Ishikawa (cell line): ENCODE results near the gene FOXA3.
A peak's percentile ranks its signal among the peaks of the same experiment; 100 is the strongest.

Source experiments
- CEBPB ChIP-seq: IDR thresholded peaks from 2 replicates; pipeline ENCODE4 v1.6.1; 2012
- CREB1 ChIP-seq: IDR thresholded peaks from 2 replicates; pipeline ENCODE4 v1.6.1; 2012; ENCODE audit warnings: low read depth
- EGR1 ChIP-seq: IDR thresholded peaks from 2 replicates; pipeline ENCODE4 v1.6.1; 2012
- EP300 ChIP-seq: IDR thresholded peaks from 2 replicates; pipeline ENCODE4 v1.6.1; 2012; ENCODE audit warnings: borderline replicate concordance
- FOXM1 ChIP-seq: IDR thresholded peaks from 2 replicates; pipeline ENCODE4 v1.6.1; 2012; ENCODE audit warnings: low read depth, borderline replicate concordance
- NFIC ChIP-seq: IDR thresholded peaks from 2 replicates; pipeline ENCODE4 v1.6.1; 2012
- RAD21 ChIP-seq: IDR thresholded peaks from 2 replicates; pipeline ENCODE4 v1.6.1; 2012; ENCODE audit warnings: low read depth
- TAF1 ChIP-seq: IDR thresholded peaks from 2 replicates; pipeline ENCODE4 v1.6.1; 2012; ENCODE audit warnings: low read depth, mild to moderate bottlenecking
- TCF12 ChIP-seq: IDR thresholded peaks from 2 replicates; pipeline ENCODE4 v1.6.1; 2012; ENCODE audit warnings: low read depth
- TEAD4 ChIP-seq: IDR thresholded peaks from 2 replicates; pipeline ENCODE4 v1.6.1; 2012
- YY1 ChIP-seq: IDR thresholded peaks from 2 replicates; pipeline ENCODE4 v1.6.1; 2012; ENCODE audit warnings: low read depth
- ZBTB7A ChIP-seq: IDR thresholded peaks from 2 replicates; pipeline ENCODE4 v1.6.1; 2012; ENCODE audit warnings: low read depth
- TF ChIP-seq, protein P1 (sequence below): IDR thresholded peaks from 2 replicates; pipeline ENCODE4 v1.6.1; 2012
- TF ChIP-seq, protein P2 (sequence below): IDR thresholded peaks from 2 replicates; pipeline ENCODE4 v1.6.1; 2012
- TF ChIP-seq, protein P3 (sequence below): IDR thresholded peaks from 2 replicates; pipeline ENCODE4 v1.6.1; 2012; ENCODE audit warnings: low read depth, mild to moderate bottlenecking

The FOXA3 gene

DNA sequence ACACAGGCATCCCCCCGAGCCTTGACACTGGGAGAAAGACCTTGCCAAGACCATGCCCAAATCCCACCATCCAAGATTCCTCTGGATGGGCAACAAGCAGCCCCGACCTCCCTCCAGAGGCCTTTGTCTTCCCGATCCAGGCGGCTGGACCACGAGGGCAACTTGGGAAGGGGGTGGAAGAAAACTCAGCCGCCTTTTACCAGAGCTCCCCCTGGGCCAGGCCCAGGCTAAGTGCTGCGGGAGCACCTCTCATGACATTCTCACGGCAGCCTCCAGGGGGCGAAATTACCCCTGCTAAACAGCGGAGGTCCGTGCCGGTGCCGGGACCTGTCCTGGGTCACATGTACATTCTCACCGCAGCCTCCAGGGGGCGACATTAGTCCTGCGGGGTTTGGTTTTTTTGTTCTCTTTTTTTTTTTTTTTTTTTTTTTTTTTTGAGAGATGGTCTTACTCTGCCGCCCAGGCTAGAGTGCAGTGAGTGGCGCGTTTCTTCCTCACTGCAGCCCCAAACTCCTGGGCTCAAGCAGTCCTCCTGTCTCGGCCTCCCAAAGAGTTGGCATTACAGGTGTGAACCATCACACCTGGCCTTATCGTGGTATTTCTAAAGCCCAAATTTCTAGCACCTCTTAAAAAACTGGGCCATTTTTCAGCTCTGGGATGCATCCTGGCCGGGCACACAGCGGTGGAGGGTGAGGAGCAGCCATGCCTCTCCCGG is 47.0 kb upstream of the FOXA3 start:
- no peak for TF ChIP-seq TEAD4
- TF ChIP-seq YY1 = no peak
- TF ChIP-seq CEBPB = no peak
- TF ChIP-seq FOXM1 = no peak
- no peak for TF ChIP-seq EGR1
- no peak for TF ChIP-seq TCF12
- TF ChIP-seq, protein P1, sequence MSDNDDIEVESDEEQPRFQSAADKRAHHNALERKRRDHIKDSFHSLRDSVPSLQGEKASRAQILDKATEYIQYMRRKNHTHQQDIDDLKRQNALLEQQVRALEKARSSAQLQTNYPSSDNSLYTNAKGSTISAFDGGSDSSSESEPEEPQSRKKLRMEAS = peak; percentile 70
- TF ChIP-seq, protein P2, sequence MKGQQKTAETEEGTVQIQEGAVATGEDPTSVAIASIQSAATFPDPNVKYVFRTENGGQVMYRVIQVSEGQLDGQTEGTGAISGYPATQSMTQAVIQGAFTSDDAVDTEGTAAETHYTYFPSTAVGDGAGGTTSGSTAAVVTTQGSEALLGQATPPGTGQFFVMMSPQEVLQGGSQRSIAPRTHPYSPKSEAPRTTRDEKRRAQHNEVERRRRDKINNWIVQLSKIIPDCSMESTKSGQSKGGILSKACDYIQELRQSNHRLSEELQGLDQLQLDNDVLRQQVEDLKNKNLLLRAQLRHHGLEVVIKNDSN = peak; percentile 87
- TF ChIP-seq RAD21 = peak; percentile 81
- TF ChIP-seq EP300 = no peak

DNA sequence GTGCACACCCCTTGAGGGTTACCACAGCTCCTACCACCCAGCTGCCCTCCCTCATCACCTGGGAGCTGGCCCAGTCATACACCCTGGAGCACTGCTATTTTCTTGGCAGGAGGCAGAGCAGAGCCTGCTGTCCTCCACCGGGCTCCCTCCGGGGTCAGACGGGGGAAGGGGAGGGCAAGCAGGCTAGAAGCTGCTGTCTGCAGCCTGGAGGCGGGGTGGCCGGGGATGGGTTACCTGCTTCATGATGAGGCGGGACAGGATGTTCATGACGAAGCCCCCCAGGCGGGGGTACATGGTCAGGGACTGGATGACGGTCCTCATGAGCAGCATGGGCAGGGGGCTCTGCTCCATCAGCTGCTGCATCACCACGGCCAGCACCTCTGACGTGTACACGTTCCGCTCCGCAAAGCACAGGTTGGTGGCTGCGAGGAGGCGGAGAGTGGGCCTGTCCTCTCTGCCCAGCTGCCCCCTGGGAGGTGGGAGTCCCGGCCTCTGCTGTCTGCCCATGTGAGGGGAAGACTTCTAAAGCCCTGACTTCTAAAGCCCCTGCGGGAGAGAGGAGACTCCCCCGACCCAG is 46.3 kb upstream of the FOXA3 start:
- TF ChIP-seq ZBTB7A (peak; percentile 41; the same call in 1 of the 2 replicates), TEAD4 (no peak)

DNA sequence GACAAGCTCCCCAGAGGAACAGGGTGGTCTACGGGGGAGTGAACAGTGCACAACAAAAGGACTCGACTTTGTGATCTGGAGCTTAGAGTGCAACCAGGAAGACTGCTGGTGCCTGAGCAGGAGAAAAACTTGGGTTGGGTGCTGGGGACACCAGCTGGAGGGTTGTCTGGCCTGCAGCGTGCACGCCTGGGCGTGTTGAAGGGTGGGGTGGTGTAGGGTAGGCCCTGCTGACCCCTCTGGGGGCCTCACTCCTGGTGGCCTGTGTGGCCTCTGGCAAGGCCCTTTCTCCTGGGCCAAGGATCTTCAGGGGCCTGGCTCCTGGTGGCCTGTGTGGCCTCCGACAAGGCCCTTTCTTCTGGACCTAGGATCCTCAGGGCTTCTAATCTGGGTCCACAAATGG is 44.4 kb upstream of the FOXA3 start:
- TF ChIP-seq CREB1 (no peak), YY1 (no peak), TAF1 (no peak), NFIC (no peak), TCF12 (no peak), RAD21 (no peak), EP300 (no peak), FOXM1 (no peak), ZBTB7A (no peak)
- TF ChIP-seq, protein P2 = no peak
- TF ChIP-seq, protein P3, sequence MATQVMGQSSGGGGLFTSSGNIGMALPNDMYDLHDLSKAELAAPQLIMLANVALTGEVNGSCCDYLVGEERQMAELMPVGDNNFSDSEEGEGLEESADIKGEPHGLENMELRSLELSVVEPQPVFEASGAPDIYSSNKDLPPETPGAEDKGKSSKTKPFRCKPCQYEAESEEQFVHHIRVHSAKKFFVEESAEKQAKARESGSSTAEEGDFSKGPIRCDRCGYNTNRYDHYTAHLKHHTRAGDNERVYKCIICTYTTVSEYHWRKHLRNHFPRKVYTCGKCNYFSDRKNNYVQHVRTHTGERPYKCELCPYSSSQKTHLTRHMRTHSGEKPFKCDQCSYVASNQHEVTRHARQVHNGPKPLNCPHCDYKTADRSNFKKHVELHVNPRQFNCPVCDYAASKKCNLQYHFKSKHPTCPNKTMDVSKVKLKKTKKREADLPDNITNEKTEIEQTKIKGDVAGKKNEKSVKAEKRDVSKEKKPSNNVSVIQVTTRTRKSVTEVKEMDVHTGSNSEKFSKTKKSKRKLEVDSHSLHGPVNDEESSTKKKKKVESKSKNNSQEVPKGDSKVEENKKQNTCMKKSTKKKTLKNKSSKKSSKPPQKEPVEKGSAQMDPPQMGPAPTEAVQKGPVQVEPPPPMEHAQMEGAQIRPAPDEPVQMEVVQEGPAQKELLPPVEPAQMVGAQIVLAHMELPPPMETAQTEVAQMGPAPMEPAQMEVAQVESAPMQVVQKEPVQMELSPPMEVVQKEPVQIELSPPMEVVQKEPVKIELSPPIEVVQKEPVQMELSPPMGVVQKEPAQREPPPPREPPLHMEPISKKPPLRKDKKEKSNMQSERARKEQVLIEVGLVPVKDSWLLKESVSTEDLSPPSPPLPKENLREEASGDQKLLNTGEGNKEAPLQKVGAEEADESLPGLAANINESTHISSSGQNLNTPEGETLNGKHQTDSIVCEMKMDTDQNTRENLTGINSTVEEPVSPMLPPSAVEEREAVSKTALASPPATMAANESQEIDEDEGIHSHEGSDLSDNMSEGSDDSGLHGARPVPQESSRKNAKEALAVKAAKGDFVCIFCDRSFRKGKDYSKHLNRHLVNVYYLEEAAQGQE = no peak
- TF ChIP-seq, protein P1 = no peak

DNA sequence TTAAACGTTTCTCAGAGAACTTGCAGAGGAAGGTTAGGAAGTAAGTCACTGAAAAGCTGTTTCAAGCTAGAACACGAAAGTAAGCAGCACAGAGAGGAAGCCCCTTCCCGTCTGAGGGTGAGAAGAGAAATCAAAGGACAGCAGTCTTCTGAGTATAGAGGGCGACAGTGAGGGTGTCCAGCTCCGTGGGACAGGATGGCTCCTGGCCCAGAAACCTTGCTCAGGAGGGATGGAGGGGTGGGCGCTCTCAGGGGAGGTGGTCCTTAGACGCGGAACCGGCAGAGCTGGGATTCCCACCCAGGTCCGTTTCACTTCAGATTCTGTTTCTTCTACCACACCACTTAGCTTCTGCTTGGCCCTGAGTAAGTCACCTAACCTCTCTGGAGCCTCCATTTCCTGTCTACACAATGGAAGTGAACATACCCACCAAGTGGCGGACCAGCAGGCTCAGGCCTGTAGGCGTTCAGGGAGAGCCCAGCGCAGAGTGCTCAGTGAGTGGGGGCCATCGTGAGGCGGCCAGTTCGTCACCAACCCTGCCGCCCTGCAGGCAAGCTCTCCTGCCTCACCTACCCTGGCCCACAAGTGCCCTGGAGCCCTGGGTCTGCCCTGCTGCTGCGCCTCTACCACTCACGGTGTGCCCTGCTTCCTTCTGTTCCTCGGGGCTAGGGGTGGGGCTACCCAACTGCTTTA is 43.6 kb upstream of the FOXA3 start:
- TF ChIP-seq, protein P1 = no peak
- TF ChIP-seq TCF12 = no peak
- no peak for TF ChIP-seq CEBPB
- TF ChIP-seq TEAD4 = no peak
- no peak for TF ChIP-seq YY1
- no peak for TF ChIP-seq RAD21
- TF ChIP-seq NFIC = no peak
- no peak for TF ChIP-seq EP300
- TF ChIP-seq FOXM1 = no peak
- no peak for TF ChIP-seq EGR1
- TF ChIP-seq, protein P3 = no peak
- TF ChIP-seq, protein P2 = no peak
- TF ChIP-seq ZBTB7A = no peak
- no peak for TF ChIP-seq CREB1
- TF ChIP-seq TAF1 = no peak

DNA sequence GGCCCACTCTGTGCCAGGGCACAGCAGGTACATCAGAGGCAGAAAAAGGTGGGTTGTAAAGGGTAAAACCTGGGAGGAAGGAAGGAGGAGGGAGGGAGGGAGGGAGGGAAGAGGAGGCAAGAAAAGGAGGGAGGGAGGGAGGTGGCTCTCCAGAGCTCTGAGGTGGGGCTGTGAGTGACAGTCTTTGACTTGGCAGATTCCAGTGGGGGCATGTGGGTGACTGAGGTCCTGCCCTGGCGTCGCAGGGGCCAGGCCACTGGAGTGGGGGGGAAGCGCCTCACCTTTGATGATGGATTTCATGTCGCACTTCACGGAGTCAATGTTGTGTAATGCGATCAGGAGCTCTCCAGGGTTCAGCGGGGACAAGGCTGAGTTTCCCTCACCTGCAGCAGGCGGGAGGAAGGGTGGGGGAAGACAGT is 43.0 kb upstream of the FOXA3 start:
- TF ChIP-seq TCF12 (no peak), YY1 (no peak), FOXM1 (no peak), CEBPB (no peak), CREB1 (no peak), ZBTB7A (no peak)
- TF ChIP-seq, protein P2 = no peak
